D721Med (cell line): Measurements from ENCODE around the gene ADCY7.

Experiments used
- DNase-seq: peaks from one replicate; pipeline ENCODE4 v3.0.0; 2011; ENCODE audit warnings: low spot score; ENCODE audit not compliant: insufficient read length
- FAIRE-seq: peaks from 2 replicates; lab custom pipeline; 2011; peaks lifted over from hg19 to GRCh38; lab: Jason Lieb, UNC
- TF ChIP-seq, protein P1 (sequence below): IDR thresholded peaks from 2 replicates; pipeline ENCODE4 v1.5.1; 2012; ENCODE audit warnings: mild to moderate bottlenecking, control low read depth; ENCODE audit not compliant: insufficient read depth; ENCODE audit errors: missing control alignments

The ADCY7 gene

DNA sequence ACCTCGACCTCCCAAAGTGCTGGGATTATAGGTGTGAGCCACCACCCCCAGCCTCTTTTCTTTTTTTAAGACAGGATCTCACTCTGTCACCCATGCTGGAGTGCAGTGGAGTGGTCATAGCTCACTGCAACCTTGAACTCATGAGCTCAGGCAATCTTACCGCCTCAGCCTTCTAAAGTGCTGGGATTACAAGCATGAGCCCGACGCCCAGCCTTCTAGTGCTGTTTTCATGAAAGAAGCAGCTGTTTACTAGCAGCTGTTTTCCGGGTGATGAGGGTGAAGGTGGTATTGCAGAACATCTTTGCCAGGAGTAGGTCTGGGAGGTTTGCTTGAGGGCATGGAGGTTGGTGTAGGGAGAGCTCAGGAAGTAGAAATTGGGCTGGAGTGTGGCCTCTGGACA is 2.0 kb downstream of the ADCY7 start:
- DNase-seq (no peak), FAIRE-seq (no peak)
- TF ChIP-seq, protein P1, sequence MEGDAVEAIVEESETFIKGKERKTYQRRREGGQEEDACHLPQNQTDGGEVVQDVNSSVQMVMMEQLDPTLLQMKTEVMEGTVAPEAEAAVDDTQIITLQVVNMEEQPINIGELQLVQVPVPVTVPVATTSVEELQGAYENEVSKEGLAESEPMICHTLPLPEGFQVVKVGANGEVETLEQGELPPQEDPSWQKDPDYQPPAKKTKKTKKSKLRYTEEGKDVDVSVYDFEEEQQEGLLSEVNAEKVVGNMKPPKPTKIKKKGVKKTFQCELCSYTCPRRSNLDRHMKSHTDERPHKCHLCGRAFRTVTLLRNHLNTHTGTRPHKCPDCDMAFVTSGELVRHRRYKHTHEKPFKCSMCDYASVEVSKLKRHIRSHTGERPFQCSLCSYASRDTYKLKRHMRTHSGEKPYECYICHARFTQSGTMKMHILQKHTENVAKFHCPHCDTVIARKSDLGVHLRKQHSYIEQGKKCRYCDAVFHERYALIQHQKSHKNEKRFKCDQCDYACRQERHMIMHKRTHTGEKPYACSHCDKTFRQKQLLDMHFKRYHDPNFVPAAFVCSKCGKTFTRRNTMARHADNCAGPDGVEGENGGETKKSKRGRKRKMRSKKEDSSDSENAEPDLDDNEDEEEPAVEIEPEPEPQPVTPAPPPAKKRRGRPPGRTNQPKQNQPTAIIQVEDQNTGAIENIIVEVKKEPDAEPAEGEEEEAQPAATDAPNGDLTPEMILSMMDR: no peak

DNA sequence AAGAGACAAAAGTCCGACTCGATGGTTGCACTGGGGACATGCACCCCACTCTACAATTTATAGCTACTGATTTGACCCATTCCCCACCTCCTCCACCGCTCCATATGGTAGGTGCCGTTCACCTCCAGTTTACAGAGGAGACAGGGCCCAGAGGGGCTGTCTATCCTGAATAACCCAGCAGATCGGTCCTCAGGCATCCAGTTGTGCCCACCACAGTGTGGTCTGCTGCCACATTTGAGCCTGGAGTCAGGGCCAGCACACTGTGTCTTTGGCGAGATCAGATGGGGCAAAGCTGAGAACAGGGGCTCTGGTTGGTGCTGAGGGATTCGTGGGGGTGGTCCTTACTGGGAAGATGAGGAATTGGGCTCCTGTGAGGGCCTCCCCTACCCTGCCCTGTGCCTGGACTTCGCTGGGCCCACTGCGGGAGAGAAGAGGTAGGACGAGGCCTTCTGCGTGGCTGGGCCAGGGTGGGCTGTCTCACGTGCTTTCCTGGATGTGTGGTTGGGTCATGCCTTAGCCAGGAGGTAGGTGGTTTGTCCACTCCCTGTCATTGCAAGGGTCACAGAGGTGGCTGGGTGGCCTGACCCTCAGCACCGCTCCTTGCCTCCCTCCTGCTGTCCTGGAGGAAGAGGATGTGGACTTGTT is 2.8 kb downstream of the ADCY7 start:
- no peak for FAIRE-seq
- TF ChIP-seq, protein P1: no peak
- no peak for DNase-seq

DNA sequence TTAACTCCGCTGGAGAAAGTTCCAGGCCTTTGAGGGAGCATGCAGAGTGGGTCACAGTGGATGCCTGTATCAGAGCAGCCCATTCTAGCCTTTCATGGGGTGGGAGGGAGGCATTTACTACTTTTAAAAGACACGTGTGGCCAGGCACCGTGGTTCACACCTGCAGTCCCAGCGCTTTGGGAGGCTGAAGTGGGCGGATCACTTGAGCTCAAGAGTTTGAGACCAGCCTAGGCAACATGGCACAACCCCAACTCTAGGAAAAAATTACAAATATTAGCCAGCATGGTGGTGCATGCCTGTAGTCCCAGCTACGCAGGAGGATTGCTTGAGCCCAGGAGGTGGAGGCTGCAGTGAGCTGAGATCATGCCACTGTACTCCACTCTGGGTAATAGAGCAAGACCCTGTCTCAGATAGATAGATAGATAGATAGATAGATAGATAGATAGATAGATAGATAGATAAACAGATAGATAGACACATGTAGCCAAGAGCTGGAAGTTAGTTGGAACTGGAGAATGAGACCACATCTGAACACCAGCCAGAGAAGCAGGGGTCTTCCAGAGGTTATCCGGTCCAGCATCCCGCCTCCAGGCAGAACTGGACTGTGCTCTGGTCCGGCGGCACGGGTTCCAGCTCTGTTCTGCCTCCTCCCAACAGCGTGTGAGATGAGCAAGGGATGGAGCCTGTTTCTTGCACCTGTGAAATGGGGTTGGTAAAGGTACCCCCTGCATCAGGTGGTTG is 3.6 kb downstream of the ADCY7 start:
- FAIRE-seq (no peak), DNase-seq (no peak)
- TF ChIP-seq, protein P1: no peak

DNA sequence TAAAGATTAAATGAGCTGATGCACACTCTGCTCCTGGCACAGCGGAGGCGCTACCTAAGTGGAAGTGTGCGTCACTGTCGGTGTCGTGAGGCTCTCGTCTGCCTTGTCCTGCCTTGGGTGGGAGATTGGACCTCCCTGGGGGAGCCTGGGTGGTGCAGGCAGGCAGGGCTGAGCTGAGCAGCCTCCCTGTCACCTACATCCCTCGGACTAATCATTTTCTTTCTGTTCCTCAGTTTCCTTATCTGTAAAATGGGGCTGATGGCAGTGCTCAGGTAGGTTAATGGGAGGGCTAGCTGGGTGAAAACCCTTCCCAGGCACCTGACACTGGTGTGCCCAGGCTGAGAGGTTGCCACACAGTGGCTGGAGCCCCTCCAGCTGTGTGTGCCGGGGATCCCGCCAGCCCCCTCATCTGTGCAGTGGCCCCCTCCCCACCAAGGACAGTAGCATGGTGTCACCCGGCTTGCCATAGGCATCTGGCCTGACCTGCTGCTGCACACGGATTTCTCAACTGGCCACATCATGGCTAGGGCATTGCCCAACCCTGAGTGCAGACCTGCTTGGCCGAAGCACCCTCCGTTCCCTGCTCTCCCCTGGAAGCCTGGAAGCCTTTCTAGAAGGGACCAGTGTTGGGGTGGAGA is 4.3 kb downstream of the ADCY7 start:
- DNase-seq (no peak), FAIRE-seq (no peak)
- TF ChIP-seq, protein P1: no peak

DNA sequence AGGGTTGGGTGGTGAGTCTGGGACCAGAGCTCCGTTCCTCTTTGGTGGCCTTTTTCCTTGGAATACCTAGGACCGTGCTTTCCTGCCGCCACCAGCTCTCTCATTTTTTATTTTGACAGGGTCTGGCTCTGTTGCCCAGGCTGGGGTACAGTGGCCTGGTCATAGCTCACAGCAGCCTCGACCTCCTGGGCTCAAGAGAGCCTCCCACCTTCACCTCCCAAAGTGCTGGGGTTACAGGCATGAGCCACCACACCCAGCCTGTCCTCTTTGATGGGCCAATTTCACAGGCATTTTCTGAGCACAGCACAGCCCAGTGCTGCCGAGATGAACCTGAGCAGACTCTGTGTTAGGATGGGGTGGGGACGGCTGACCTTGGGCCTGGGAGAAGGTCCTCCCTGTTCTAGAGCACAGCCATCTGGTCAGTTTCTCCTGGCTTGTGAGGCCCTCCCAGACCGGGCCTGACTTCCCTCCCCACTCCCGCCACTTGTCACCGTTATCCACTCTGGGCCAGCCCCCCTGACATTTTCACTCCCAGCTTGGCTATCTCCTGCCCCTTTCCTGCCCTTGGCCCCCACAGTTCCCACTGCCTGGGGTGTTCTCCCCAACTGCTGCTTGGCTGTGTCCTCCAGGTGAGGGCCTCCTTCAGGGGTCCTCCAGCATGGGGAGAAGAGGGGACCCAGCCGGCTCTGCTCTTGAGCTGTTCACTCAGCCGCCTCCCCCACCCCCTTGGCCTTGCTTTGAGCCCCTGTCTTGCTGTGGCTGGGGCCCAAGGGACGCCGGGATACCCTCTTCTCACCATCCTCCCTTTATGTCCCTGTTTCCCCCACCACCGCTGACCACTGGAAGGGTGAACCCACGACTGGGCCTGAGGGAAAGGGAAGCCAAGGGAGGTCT is 5.0 kb downstream of the ADCY7 start:
- TF ChIP-seq, protein P1: no peak
- DNase-seq: no peak
- no peak for FAIRE-seq

DNA sequence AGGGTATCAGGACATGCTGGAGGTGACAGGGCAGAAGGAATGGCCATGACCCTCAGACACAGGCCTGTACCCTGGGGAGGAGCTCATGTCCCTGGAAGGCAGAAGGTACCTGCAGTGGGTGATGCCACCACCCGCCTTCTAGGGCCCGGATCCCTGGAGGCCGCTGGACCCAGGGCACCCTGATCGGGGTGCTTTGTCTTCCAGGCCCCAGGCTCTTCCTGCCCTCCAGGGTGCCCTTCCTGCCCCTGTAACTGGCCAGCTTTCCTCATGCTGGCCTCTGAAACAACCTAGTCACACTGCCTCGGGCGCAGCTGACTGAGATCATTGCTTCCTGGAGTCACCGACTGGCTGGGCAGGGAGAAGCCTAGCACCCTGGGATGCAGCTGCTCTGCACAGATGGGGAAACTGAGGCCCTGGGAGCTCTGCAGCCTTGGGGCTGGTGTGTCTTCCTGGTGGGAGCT is 5.8 kb downstream of the ADCY7 start:
- TF ChIP-seq, protein P1: no peak
- DNase-seq (no peak), FAIRE-seq (no peak)
